Omental fat pad (tissue), 4 donors: ENCODE results near the gene CEP350. TPM values are rescaled to one million over a fixed set of nuclear protein-coding genes. Genes with fewer than 3 reads are reported as not detected.

Source experiments
- ATAC-seq: fragments of 150-250 bp; one replicate; pipeline ENCODE4 v1.9.1; 2016; ENCODE audit warnings: mild to moderate bottlenecking, moderate library complexity; ENCODE audit not compliant: low FRiP score
- DNase-seq: peaks from one replicate; pipeline ENCODE4 v3.0.0-alpha.2; 2019; ENCODE audit warnings: low spot score
- CTCF ChIP-seq, 3 donors: fragments of 450-650 bp; IDR thresholded peaks; one replicate each; pipeline ENCODE4 v1.5.1; 2016 to 2017; ENCODE audit warnings: antibody characterized with exemption in 3 of 3, mild to moderate bottlenecking in 3 of 3, moderate library complexity in 2 of 3
- total RNA-seq, 4 donors: library from RNA; depleted of rRNA; stranded (reverse); fragments of >200 nt; gene quantifications; one replicate each; pipeline ENCODE4 v1.1.0, GENCODE V29; 2016

The CEP350 gene
- total RNA-seq, 4 donors from 2014 or later = 56.6 to 101 (median 62.4) TPM

- TF ChIP-seq CTCF (IDR thresholded peaks at IDR 0.05) = no peak
- ATAC-seq (no peak), DNase-seq (no peak)
These were observed 142.7 kb downstream of the CEP350 start for GRCh38 chr1:180097326-180097605.

DNA sequence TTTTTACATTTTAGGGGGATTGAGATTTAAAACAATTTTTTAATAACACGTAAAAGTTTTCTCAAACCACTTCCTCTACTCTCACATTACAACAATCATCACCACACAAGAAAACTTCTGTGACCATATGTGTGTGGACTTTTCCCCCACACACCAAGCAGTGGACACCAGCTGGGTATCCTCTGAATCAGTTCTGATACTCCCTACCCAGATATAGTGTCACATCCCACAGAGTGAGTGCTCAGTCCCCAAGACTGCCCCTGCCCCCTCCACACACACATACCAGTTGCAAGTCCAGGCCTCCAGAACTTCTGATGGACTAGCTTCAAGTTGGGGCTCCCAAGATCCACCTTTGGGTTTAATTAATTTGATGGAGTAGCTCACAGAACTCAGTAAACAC, 146.8 kb downstream of the CEP350 start:
- TF ChIP-seq CTCF (IDR thresholded peaks at IDR 0.05) = no peak
- ATAC-seq (no peak), DNase-seq (no peak)

- TF ChIP-seq CTCF (IDR thresholded peaks at IDR 0.05) = no peak
- ATAC-seq = no peak
- DNase-seq = no peak
These were observed 149.2 kb downstream of the CEP350 start for GRCh38 chr1:180103819-180104218.

DNA sequence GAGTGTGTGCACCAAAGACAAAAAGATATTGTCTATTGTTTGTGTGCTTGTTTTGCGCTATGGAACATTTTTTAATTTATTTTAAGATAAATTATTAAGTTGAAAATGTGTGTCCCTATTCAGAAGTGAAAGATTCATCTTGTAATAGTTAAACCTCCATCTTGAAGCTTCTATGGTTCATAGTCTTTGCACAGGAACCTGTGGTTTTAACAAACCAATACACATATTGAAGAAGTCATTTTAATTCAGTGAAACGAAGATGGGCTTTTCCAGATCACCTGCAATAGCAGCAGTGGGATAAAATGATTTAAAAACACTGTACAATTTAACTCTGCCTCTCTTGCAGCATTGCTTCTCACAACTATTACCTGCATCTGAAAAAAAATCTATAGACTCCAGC, 157.5 kb downstream of the CEP350 start:
- TF ChIP-seq CTCF (IDR thresholded peaks at IDR 0.05) = no peak
- no peak for DNase-seq
- ATAC-seq = no peak

DNA sequence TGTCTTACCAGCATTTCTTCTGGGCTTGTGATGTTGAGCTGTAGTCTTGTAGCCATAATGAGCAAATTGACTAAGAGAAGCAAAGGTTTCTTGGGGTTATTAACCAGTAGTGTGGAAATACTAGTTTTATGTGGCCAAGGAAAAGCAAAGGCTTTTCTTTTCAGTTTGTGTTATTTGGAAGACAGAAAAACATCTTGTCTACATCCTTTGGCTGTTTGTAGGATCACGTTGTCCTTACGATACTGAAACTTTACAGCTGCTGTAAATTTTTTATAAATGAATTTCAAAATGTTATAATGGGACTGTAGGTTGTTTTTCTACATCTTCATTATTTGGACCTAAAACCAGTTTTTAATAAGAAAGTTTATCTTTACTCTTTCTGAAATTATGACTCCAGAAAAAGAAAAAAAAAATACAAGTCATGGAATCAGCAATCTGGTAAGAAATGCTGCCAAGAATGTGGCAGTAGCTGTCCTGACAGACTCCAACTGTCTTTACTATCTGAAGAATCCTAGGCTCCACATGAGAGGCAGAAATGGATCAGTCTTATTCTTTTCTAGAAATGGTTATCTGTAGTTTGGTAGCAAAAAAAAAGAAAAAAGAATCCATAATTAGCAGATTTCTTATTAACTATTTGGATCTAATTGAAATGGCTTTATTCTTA, 158.5 kb downstream of the CEP350 start:
- no peak for TF ChIP-seq CTCF (IDR thresholded peaks at IDR 0.05)
- DNase-seq (no peak), ATAC-seq (no peak)

DNA sequence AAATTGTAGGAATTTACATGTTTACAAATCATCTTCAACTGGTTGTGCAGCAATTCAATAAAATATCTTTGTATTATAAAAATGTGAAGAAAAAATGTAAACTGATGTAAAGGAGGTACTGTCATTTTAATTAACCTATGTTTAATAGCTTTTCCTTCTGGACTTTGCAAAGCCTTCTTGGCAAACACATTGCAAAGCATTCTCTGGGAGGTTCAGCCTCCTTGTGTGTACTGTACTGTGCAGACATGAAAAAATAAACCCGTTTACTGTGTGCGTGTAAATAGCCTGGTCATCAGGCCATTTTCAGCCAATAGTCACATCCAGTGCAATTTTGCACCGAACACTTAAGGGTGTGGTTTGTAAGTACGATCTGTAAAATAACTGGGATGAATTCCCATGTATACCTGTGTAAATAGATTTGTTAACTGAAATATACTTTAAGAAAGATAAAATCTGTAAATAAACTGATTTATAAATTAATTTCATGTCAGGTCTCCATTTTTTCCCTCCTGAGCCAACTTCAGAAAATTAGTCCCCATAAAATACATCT, 159.9 kb downstream of the CEP350 start:
- no peak for TF ChIP-seq CTCF (IDR thresholded peaks at IDR 0.05)
- ATAC-seq = no peak
- DNase-seq = no peak

DNA sequence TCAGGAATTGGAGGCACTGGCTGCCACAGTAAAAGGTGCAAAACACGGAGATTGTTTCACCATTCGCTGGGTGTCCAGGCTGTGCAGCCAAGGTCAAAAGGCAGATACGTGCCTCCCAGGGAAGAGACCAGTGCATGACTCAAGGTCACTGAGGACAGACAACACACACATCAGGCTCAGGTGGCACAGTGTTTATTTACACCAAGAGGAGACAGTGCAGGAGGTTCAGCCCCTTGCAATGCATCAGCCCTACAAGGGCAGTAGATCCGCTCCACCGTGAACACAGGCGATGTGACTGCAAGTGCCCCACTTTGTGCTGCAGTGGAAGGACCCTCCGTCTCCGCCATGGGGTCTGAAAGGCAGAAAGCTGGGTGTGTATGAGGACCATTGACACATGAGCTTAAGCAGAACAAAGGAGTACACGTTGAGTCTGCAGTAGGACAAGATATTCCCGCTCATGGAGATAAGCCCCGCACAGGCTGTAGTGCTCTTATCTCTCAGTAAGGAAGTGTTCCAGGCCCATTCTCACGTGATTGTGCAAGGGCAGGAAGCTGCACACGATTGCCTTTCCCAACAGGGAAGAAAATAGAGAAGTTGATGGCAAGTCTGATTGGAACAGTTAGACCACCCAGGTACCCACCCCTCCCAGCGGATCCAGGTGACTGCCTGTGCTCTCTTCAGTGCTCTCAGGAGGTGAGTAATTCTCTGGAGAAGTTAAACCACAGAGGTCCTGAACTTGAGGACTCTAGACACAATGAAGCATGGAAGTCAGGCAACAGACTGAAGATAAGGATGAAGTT, 162.6 kb downstream of the CEP350 start:
- DNase-seq (no peak), ATAC-seq (no peak)
- TF ChIP-seq CTCF (IDR thresholded peaks at IDR 0.05) = no peak
